SHP77 treated with DMSO at 0.1 percent for 48 hours (cell line): ENCODE measurements around the gene CES1.
"Not testable (repeated sequence)": the region's sequence is repeated elsewhere in the genome, so short reads cannot be mapped to it uniquely, and the experiment has no call there.

Source experiments
- DNase-seq: peaks from one replicate; lab custom pipeline; 2025; lab: John Stamatoyannopoulos, UW

CES1 gene

GRCh38 chr16:55830658-55831294, 2.1 kb downstream of the CES1 start:
- no peak for DNase-seq

DNA sequence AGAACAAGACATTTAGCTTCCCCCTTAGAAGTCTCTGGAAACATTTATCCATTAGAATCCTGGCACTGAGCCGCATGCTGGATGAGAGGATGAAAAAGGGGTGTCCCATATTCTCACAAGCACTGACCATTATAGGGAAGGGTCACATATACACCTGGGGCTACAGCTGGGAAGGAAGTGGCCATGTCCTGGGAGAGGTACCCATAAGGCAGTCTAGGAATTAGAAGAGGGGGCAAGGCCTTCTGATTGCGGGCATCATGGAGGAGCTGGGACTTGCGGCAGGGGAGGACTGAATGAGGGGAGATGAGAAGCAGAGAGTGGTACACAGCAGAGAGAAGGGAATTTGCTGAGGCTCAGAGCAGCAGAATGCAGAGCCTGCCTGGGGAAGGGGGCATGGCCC, 3.7 kb downstream of the CES1 start:
- DNase-seq, result not testable (repeated sequence)

- DNase-seq, result no peak
These were observed 4.2 kb downstream of the CES1 start for GRCh38 chr16:55828680-55829079.

- no peak for DNase-seq
These were observed 7.7 kb downstream of the CES1 start for GRCh38 chr16:55825115-55825728.

DNA sequence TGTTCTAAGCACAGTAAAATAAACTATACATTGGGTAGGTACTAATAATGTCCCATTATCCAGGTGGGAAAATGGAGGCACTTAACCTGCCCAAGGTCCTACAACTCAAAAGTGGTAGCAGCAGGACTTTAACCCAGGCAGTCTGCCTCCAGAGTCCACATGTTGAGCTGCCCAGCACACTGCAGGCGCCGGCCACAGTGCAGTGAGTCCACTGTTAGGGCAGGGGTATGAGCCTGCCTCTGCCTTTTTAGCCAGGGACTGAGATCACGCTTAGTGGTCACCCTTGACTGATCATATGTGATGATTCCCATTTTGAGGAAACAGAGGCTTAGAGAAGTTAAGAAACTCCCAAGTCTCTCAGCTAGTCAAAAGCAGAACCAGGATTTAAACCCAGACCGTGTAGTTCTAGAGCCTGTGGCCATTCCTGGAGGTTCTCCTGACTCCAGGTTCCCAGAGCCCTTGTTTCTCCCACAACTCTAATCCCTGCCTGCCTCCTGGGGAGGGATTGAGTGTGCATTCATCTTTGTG, 8.4 kb downstream of the CES1 start:
- no peak for DNase-seq

- no peak for DNase-seq
These were observed 10.6 kb downstream of the CES1 start for GRCh38 chr16:55822280-55822810.

GRCh38 chr16:55821210-55821609, 11.7 kb downstream of the CES1 start:
- no peak for DNase-seq

DNA sequence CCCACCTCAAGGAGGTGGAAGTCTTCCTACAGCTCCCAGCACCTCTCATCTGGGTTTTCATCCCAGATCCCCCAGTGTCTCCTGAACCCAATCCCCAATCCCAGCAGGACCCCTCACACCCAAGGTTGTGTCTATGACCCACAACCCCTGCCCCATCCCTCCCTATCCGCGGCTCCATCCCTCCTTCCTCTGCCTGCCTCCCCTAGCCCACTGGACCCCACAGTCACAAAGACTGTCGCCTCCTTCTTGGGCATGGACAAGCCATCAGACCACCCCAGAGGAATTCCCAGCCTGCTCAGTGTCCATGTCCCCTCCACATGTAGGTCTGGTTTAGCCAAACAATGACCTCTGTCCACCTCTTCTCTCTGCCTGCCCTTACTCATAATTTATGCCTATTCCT, 12.3 kb downstream of the CES1 start:
- no peak for DNase-seq

DNA sequence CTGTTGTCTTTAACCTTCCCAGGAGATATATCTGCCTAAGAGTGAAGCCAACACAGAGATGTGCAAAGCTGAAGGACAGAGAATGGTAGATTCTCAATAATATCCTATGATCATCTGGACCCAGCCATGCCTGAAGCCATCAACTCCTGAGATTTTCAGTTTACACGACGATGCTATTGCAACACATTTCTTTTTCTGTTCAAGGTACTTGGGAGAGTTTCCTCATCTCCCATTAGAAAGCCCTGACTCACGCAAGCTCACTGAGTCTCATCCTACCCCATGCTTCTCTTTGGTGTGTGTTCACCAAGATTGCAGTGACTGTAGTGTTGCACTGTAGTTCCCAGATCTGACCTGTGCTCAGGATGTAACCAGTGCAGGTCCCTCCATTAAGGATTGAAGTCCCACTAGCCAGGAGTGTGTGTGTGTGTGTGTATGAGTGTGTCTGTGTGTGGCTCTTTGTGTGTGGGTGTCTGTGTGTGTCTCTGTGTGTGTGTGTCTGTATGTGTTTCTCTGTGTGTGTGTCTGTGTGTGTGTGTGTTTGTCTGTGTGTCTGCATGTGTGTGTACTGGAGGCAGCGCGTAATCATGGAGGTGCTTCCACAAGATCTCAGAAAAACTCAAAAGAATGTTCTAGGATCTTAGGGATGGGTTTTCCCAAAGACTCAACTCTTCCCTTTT, 15.5 kb downstream of the CES1 start:
- DNase-seq, result no peak

DNA sequence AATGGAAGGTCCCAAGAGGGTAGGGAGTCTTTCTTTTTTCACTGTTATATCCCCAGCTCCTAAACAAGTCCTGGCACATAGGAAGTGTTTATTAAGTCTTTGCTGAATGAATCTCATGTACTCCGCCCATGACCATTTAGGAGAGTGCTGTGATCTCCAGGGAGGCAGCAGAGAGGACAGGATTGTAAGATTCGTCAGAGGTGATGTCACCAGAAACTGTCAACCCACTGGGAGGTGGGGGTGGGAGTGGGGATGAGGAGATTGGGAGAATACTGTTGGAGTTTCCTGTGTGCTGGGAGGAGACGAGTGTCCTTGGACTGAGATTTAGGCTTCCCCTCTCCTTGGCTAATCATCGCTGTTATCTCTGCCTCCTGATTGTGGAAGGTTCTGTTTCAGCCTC, 16.7 kb downstream of the CES1 start:
- DNase-seq, result not testable (repeated sequence)

- DNase-seq, result no peak
These were observed 17.6 kb downstream of the CES1 start for GRCh38 chr16:55815320-55815719.

DNA sequence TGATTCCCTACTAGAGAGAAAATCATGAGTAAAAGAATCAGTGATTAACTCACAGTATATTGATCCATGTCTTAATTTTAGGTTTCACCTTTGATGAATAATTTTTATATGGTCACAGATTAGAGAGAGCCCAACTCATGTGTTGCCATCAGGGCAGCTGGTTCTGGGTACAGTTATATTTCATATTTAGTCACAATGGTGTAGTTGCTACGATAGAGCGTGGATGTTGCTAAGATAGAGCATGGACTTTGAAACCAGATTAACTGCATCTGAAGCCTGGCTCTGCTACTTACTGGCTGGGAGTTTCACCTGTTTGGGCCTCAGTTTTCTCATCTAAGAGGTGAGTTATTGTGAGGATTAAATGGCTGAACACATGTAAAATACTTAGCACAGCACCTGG, 18.7 kb downstream of the CES1 start:
- not testable (repeated sequence) for DNase-seq

DNA sequence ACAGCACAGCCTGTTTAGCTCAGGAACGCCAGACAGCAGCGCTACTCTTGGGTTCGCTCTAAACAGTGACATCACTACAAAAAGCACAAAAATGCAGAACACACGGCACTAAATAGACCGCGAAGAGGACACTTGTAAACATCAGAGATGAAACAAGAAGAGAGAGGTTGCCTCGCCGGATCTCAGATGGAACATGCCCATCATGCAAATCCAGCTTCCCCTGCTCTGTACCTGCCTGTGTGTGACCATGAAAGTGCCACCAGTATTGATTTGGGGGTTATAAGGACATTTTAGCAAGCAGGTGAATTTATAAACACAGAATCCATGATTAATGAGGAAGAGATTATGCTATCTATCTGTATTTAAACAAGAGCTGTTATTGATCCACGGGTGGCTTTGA, 19.2 kb downstream of the CES1 start:
- DNase-seq, result not testable (repeated sequence)

- no peak for DNase-seq
These were observed 19.9 kb downstream of the CES1 start for GRCh38 chr16:55812951-55813350.

DNA sequence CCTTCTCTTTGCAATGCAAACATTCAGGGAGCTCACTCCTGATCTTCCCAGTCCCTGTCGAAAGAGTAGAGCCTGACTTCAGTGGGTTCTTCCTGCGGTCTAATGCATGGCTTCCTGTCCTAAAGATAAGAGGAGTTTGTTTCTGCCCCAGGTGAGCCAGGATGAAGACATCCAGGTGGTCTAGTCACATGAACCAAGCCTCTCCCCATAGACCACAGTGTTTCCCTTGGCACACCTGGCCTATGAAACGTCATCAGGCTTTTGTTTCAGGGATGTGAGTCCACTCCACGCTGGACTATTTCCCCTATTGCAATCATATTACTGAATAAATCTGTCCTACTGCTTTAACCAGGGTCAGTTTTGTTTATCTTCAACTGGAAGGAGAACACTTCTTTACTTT, 21.1 kb downstream of the CES1 start:
- DNase-seq, result no peak

DNA sequence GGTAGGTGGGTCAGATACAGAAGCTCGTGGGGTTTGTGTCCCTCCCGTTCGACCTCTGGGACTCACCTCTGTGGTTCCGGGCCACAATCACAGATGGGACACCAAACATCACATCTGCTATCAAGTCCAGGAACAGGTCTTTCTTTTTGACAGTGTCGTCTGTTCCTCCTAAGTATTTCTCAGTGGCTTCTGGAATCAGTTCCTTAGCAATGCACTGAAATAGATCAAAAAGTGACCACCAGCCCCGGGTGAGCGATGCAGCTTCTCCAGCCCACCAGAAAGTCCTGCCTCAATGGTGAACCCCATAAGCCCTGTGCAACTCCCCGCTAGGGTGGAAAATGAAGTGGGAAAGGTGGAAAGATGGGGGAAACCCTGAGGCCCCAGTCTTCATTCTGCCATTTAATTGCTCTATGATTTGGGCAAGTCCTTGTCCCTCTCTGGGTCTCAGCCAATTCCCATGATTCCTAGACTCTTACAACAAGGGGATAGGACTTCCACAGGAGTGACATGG, 22.4 kb downstream of the CES1 start:
- no peak for DNase-seq

GRCh38 chr16:55809851-55810250, 23.0 kb downstream of the CES1 start:
- DNase-seq, result no peak

- DNase-seq, result no peak
These were observed 23.5 kb downstream of the CES1 start for GRCh38 chr16:55809386-55809785.

GRCh38 chr16:55808286-55808685, 24.6 kb downstream of the CES1 start:
- DNase-seq, result not testable (repeated sequence)

- not testable (repeated sequence) for DNase-seq
These were observed 27.8 kb downstream of the CES1 start for GRCh38 chr16:55805104-55805503.

GRCh38 chr16:55803681-55804080, 29.2 kb downstream of the CES1 start:
- DNase-seq, result not testable (repeated sequence)

DNA sequence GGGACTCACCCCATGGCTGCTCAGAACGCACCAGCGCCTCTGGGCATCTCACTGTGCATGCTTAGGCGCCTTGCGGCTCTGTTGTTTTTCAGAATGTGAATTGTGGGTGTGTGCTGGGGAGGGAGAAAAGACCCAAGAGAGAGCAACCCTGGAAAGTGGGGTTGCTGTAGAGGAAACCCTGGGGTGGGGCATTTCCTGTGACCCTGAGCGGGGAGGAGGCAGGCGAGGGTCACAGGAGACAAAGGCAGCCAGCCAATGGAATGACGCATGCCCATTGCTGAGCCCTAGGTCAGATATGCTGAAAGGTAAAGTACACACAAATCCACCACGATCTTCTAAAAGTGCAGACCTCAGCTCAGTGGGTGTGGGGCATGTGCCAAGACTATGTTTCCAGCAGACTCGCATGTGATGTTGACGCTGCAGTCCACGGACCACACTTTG, 39.9 kb downstream of the CES1 start:
- DNase-seq, result not testable (repeated sequence)

DNA sequence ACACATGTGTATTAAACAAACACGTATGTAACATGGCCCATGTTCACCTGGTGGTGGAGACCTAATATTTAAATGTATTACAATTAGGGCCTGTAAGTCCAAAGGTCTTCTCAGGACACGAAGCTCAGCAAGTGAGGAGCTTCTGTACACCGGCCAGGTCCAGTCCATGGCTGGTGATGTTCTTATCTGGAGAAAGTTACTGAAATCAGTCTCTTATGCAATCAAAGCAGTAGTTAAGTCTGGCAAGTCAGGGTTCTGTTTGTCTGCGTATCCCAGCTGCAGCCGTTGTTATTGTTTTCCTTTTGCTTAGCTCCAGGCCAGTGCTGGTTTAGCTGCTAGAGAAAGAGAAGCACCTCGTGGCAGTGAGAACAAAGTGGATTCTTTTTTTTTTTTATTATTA, 41.4 kb downstream of the CES1 start:
- not testable (repeated sequence) for DNase-seq
